ENCODE data around the gene CDC42EP2.

CDC42EP2 gene

DNA sequence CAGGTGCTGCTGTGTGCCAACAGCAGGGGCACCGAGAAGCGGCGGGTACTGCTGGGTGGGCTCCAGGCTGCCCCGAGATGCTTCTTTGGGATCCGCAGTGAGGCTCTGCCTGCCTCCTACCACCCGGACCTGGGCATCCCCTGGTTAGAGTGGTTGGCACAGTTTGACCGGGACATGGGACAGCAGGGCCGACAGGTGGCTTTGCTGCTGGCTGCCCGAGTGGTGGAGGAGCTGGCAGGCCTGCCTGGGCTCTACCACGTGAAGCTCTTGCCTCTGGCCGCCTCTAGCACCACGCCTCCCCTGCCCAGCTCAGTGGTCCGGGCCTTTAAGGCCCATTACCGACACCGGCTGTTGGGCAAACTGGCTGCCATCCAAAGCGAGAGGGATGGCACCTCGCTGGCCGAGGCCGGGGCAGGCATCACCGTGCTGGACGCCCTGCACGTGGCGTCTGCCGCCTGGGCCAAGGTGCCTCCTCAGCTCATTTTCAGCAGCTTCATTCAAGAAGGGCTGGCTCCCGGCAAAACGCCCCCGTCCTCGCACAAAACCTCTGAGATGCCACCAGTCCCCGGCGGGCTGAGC lies 41.8 kb downstream of the CDC42EP2 start:
- no peak for DNase-seq (ENCODE audit: low read depth)

DNA sequence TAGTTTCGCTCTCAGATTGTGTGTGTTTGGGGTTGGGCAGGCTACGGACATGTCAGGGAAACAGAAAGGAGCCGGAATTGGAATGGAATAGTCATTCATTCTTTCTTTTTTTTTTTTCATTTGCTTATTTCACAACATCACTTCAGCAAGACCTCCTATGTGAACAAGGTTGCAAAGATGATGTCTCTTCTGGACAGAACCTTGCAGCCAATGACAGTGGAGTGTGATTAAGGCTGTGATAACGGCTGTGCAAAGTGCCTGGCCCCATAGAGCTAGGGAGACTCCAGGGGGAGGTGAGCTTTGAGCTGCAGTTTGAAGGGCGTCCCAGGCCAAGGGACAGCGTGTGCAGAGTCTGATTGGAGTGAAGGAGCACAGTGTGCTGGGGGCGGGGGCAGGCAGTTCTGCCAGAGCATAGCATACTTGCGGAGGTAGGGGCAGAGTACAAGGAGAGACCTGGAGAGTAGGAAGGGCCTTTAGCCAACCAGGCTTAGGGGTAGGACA lies 43.2 kb downstream of the CDC42EP2 start:
- DNase-seq (ENCODE audit: low read depth): no peak

DNA sequence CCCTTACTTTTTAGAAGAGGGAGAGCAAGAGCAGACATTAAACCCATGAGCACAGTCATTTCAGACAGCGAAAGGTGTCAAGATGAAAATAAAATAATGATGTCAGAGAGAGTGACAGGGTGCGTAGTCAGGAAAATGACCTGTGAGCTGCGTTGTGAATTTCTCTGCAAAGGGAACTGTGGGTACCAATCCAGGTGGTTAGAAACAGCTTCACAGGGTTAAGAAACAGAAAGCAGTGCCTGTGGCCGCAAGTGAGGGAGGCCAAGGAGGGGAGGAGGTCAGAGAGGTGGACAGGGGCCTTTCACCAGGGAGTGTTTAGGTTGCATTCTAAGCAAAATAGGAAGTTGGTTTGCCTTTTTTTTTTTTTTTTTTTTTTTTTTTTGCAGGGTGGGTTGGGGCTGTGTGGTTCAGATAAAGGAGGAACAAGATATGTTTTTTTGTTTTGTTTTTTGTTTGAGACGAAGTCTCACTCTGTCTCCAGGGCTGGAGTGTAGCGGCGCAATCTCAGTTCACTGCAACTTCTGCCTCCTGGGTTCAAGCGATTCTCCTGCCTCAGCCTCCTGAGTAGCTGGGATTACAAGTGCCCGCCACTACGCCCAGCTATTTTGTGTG lies 47.8 kb downstream of the CDC42EP2 start:
- DNase-seq (ENCODE audit: low read depth): no peak

DNA sequence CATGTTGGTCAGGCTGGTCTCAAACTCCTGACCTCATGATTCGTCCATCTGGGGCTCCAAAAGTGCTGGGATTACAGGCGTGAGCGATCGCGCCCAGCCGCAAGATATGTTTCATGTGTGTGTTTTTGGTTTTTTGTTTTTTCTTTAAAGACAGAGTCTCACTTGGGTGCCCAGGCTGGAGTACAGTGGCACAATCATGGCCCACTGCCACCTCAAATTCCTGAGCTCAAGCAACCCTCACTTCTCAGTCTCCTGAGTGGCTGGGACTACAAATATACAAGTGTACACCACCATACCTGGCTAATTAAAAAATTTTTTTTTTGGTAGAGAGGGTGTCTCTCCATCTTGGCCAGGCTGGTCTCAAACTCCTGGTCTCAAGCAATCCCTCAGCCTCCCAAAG lies 48.3 kb downstream of the CDC42EP2 start:
- no peak for DNase-seq (ENCODE audit: low read depth)

DNA sequence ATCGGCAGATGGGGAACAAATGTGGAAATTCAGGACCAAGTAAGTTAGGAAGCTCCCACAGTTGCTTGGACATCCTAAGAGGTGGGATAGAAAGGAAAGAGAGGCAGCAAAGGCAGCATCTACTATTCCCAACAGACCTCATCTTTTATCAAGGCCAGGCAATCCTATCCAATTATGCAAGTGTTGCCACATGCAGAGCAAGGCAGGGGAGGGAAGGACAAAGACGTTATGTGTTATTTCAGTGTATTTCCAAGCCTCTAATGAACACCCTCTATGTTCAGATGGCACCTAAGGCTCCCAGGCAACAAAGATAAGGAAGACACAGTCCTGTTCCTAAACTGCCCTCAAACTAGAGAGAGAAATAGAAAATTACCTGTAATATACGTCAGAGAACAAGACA lies 49.1 kb downstream of the CDC42EP2 start:
- DNase-seq (ENCODE audit: low read depth): no peak

DNA sequence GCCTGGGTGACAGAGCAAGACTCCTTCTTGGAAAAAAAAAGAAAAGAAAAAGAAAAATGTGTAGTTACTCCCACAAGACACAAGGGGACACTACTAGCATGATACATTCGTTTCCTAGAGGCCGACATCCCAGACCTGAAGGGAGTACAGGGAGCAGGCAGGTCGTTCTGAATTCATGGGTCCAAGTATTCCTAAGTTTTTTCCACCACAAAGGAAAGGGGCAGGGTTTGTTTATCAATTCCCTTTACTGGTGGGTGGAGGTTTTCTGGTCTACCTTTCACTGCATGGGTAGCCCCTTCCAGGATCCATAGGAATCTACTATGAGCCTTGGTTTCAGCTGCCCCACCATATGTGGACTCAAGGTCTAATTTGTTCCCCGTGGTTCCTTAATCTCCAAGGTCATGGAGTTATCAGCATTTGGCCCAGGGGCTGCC lies 51.7 kb downstream of the CDC42EP2 start:
- no peak for DNase-seq (ENCODE audit: low read depth)

DNA sequence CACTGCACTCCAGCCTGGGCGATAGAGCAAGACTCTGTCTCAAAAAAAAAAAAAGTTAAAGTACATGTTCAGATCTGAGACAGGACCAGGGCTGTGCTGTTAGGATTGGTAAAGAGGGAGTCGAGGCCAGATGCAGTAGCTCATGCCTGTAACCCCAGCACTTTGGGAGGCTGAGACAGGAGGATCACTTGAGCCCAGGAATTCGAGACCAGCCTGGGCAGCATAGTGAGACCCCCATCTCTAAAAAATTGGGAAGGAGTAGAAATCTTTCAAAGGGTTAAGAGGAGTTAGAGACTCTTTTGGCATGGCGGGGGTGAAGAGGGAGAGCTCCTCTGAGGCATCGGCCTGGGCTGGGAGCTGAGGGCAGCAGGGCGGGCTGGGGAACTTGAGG lies 56.0 kb downstream of the CDC42EP2 start:
- no peak for DNase-seq (ENCODE audit: low read depth)
